ENCODE measurements around the gene TLE5.

Gene TLE5

GRCh38 chr19:3108775-3109174, 46.5 kb upstream of the TLE5 start:
- H3K4me2 ChIP-seq = no peak overlapping the region
- H2AFZ ChIP-seq (ENCODE audit: low read depth) = peak overlapping the region; percentile 30; the same call in 1 of the 2 replicates
- H3K27me3 ChIP-seq (ENCODE audit: insufficient read depth, low read depth) = no peaks in the 10 kb centered on the region; the same call in 1 of the 2 replicates
- no peak overlapping the region for H3K27ac ChIP-seq
- no peak overlapping the region for H3K9ac ChIP-seq
- H3K4me3 ChIP-seq (IDR thresholded peaks at IDR 0.05; ENCODE audit: insufficient read depth, low read depth, low read length) = no peak overlapping the region
- TF ChIP-seq CTCF (conservative IDR thresholded peaks at IDR 0.05; ENCODE audit: low read depth, low read length) = peak; percentile 85
- no peaks in the 10 kb centered on the region for H3K79me2 ChIP-seq (ENCODE audit: insufficient read depth, low read depth)
- H4K20me1 ChIP-seq (ENCODE audit: insufficient read depth) = no peaks in the 10 kb centered on the region
- no peaks in the 10 kb centered on the region for H3K36me3 ChIP-seq (ENCODE audit: insufficient read depth)
- H3K4me1 ChIP-seq (ENCODE audit: low read depth, poor library complexity, severe bottlenecking) = no peaks in the 10 kb centered on the region

- no peaks in the 10 kb centered on the region for H3K79me2 ChIP-seq (ENCODE audit: insufficient read depth, low read depth)
Measured at GRCh38 chr19:3107658-3108057, 45.4 kb upstream of the TLE5 start.

GRCh38 chr19:3106509-3107141, 44.3 kb upstream of the TLE5 start:
- Histone ChIP-seq H3K4me2 (no peak overlapping the region), H3K4me1 (ENCODE audit: low read depth, poor library complexity, severe bottlenecking) (no peaks in the 10 kb centered on the region), H3K4me3 (IDR thresholded peaks at IDR 0.05; ENCODE audit: insufficient read depth, low read depth, low read length) (no peak overlapping the region), H3K27ac (no peak overlapping the region), H3K79me2 (ENCODE audit: insufficient read depth, low read depth) (no peaks in the 10 kb centered on the region), H2AFZ (ENCODE audit: low read depth) (no peak overlapping the region), H3K27me3 (ENCODE audit: insufficient read depth, low read depth) (peaks cover under 1% of the 10 kb centered on the region; the same call in 1 of the 2 replicates), H3K36me3 (ENCODE audit: insufficient read depth) (no peaks in the 10 kb centered on the region), H4K20me1 (ENCODE audit: insufficient read depth) (no peaks in the 10 kb centered on the region), H3K9ac (no peak overlapping the region)
- TF ChIP-seq CTCF (conservative IDR thresholded peaks at IDR 0.05; ENCODE audit: low read depth, low read length) = no peak

More at GRCh38 chr19:3107658-3108057, 45.4 kb upstream of the TLE5 start:
- no peak overlapping the region for H3K27ac ChIP-seq
- H3K4me3 ChIP-seq (IDR thresholded peaks at IDR 0.05; ENCODE audit: insufficient read depth, low read depth, low read length) = no peak overlapping the region
- no peaks in the 10 kb centered on the region for H3K4me1 ChIP-seq (ENCODE audit: low read depth, poor library complexity, severe bottlenecking)
- H4K20me1 ChIP-seq (ENCODE audit: insufficient read depth) = no peaks in the 10 kb centered on the region
- no peaks in the 10 kb centered on the region; the same call in 1 of the 2 replicates for H3K27me3 ChIP-seq (ENCODE audit: insufficient read depth, low read depth)
- no peaks in the 10 kb centered on the region for H3K36me3 ChIP-seq (ENCODE audit: insufficient read depth)
- no peak overlapping the region for H3K9ac ChIP-seq
- no peak for TF ChIP-seq CTCF (conservative IDR thresholded peaks at IDR 0.05; ENCODE audit: low read depth, low read length)
- H2AFZ ChIP-seq (ENCODE audit: low read depth) = no peak overlapping the region
- no peak overlapping the region for H3K4me2 ChIP-seq

GRCh38 chr19:3105641-3106508, 43.6 kb upstream of the TLE5 start:
- no peak overlapping the region for H3K4me2 ChIP-seq
- no peak for TF ChIP-seq CTCF (conservative IDR thresholded peaks at IDR 0.05; ENCODE audit: low read depth, low read length)
- no peak overlapping the region for H2AFZ ChIP-seq (ENCODE audit: low read depth)
- no peaks in the 10 kb centered on the region for H3K79me2 ChIP-seq (ENCODE audit: insufficient read depth, low read depth)
- H3K27ac ChIP-seq = no peak overlapping the region
- no peaks in the 10 kb centered on the region for H3K36me3 ChIP-seq (ENCODE audit: insufficient read depth)
- no peak overlapping the region for H3K4me3 ChIP-seq (IDR thresholded peaks at IDR 0.05; ENCODE audit: insufficient read depth, low read depth, low read length)
- H4K20me1 ChIP-seq (ENCODE audit: insufficient read depth) = no peaks in the 10 kb centered on the region
- H3K9ac ChIP-seq = no peak overlapping the region
- H3K4me1 ChIP-seq (ENCODE audit: low read depth, poor library complexity, severe bottlenecking) = no peaks in the 10 kb centered on the region
- H3K27me3 ChIP-seq (ENCODE audit: insufficient read depth, low read depth) = peaks cover 2% of the 10 kb centered on the region; the same call in 1 of the 2 replicates

All from KMS-11 (cell line).